K562 (cell line): ENCODE results near the gene ZEB2. TPM values are rescaled to one million over a fixed set of nuclear protein-coding genes. Genes with fewer than 3 reads are reported as not detected.
A peak's percentile ranks its signal among the peaks of the same experiment; 100 is the strongest.

ENCODE experiments used
- ATAC-seq: fragments of 200-7000 bp; cut with Tn5 transposase; 3 replicates; pipeline ENCODE4 v1.9.1; 2020; ENCODE audit warnings: moderate library complexity
- BruUV-seq: library from RNA; stranded (reverse); fragments of 400-500 nt; replicated peaks from 2 replicates; lab custom pipeline; 2021; lab: Mats Ljungman, UMichigan
- CTCF ChIA-PET: fragments of 300-600 bp; formaldehyde crosslinking; extraction: SDS; loops from one replicate; lab custom pipeline; 2021; ENCODE audit warnings: low intra/inter-chr PET ratio; lab: Yijun Ruan, JAX
- POLR2A ChIA-PET: fragments of 300-600, 350-650 bp; sonication (Branson Sonifier 250); formaldehyde crosslinking; extraction: SDS; loops from one replicate; lab custom pipeline; 2021; ENCODE audit warnings: antibody characterized with exemption, inconsistent platforms; lab: Yijun Ruan, JAX
- DNase-seq, 4 experiments: peaks; one replicate each; pipeline versions ENCODE4 v3.0.0 to v3.0.0-alpha.2; 2011 to 2018; ENCODE audit warnings: low spot score in 3 of 4, mixed read lengths in 3 of 4; ENCODE audit errors: extremely low read depth in 1 of 4
- FAIRE-seq: peaks from 2 replicates; lab custom pipeline; 2011; peaks lifted over from hg19 to GRCh38; lab: Jason Lieb, UNC
- H2AFZ ChIP-seq: 2 replicates; pipeline ENCODE4 v1.6.0; 2011; ENCODE audit warnings: low read depth, low read length, control low read depth, inconsistent platforms
- H3K27ac ChIP-seq: fragments of 200-600 bp; 3 replicates; pipeline ENCODE4 v1.8.0; 2011; ENCODE audit warnings: low read depth, mild to moderate bottlenecking, control low read depth, inconsistent platforms, low read length, moderate library complexity, mixed read lengths; ENCODE audit errors: extremely low read depth
- H3K27me3 ChIP-seq, 2 experiments: fragments of 300-600 bp in 1 of 2; 2 replicates in 1 of 2; 3 replicates in 1 of 2; pipeline versions ENCODE4 v1.6.0 to v1.8.0; 2011; ENCODE audit warnings: inconsistent platforms in 2 of 2, low read length in 2 of 2, mild to moderate bottlenecking in 1 of 2, mixed read lengths in 1 of 2, moderate library complexity in 1 of 2; ENCODE audit not compliant: control insufficient read depth in 2 of 2, insufficient read depth in 2 of 2
- H3K36me3 ChIP-seq: fragments of 300-600 bp; 3 replicates; pipeline ENCODE4 v1.8.0; 2011; ENCODE audit warnings: mild to moderate bottlenecking, low read length, inconsistent platforms; ENCODE audit not compliant: control insufficient read depth, insufficient read depth
- H3K4me1 ChIP-seq, 2 experiments: fragments of 200-600 bp in 1 of 2; replicated peaks in 1 of 2; 2 replicates in 1 of 2; 3 replicates in 1 of 2; pipeline versions ENCODE4 v1.5.1 to v1.8.0; 2011; ENCODE audit warnings: inconsistent platforms in 2 of 2, low read length in 2 of 2, mild to moderate bottlenecking in 1 of 2, mixed read lengths in 1 of 2, moderate library complexity in 1 of 2; ENCODE audit not compliant: control insufficient read depth in 2 of 2, insufficient read depth in 2 of 2
- H3K4me2 ChIP-seq: 2 replicates; pipeline ENCODE4 v1.6.1; 2011; ENCODE audit warnings: low read length, control low read depth, inconsistent platforms, mixed read lengths; ENCODE audit not compliant: insufficient read depth
- H3K4me3 ChIP-seq: fragments of 200-600 bp; sonication (generic), shearing (Covaris generic); 2 replicates; pipeline ENCODE4 v1.5.1; 2016; ENCODE audit warnings: control low read depth, inconsistent platforms
- H3K79me2 ChIP-seq: fragments of 200-600 bp; 3 replicates; pipeline ENCODE4 v1.8.0; 2011; ENCODE audit warnings: low read length, inconsistent platforms; ENCODE audit not compliant: control insufficient read depth, insufficient read depth
- H3K9ac ChIP-seq, 2 experiments: 2 replicates each; pipeline versions ENCODE4 v1.6.0 to v1.6.1; 2011; ENCODE audit warnings: low read depth in 2 of 2, low read length in 2 of 2, control low read depth in 1 of 2, inconsistent platforms in 1 of 2, mild to moderate bottlenecking in 1 of 2, mixed read lengths in 1 of 2; ENCODE audit not compliant: insufficient read depth in 1 of 2
- H3K9me1 ChIP-seq: one replicate; pipeline ENCODE4 v1.6.0; 2011; ENCODE audit warnings: inconsistent platforms, mild to moderate bottlenecking, low read length, moderate library complexity; ENCODE audit not compliant: control insufficient read depth, insufficient read depth
- H3K9me3 ChIP-seq: replicated peaks from 2 replicates; pipeline ENCODE4 v1.5.1; 2011; ENCODE audit warnings: low read depth, low read length, inconsistent platforms; ENCODE audit not compliant: control insufficient read depth, insufficient read depth
- H4K20me1 ChIP-seq: replicated peaks from 2 replicates; pipeline ENCODE4 v1.6.1; 2011; ENCODE audit warnings: low read length, inconsistent platforms, mixed read lengths; ENCODE audit not compliant: control insufficient read depth, insufficient read depth
- GTF3C2 ChIP-seq: IDR thresholded peaks from 3 replicates; pipeline ENCODE4 v1.6.1; 2011; ENCODE audit warnings: borderline replicate concordance, mild to moderate bottlenecking, moderate library complexity; ENCODE audit not compliant: insufficient read length; ENCODE audit errors: extremely low read depth
- NCOA1 ChIP-seq: fragments of 450-650 bp; IDR thresholded peaks from 2 replicates; pipeline ENCODE4 v1.6.1; 2016; ENCODE audit warnings: low read depth
- SNIP1 ChIP-seq: fragments of 450-650 bp; IDR thresholded peaks from 2 replicates; pipeline ENCODE4 v1.7.1; 2017; ENCODE audit warnings: low read depth, mild to moderate bottlenecking
- SUPT5H ChIP-seq: fragments of 450-650 bp; IDR thresholded peaks from 2 replicates; pipeline ENCODE4 v1.6.1; 2016
- THRB ChIP-seq: fragments of 450-650 bp; formaldehyde crosslinking; conservative IDR thresholded peaks from 2 replicates; pipeline ENCODE4 v1.4.0; 2022; ENCODE audit warnings: mild to moderate bottlenecking, missing genetic modification characterization
- UBTF ChIP-seq, 2 experiments: IDR thresholded peaks; 2 replicates each; pipeline ENCODE4 v1.6.1; 2012; ENCODE audit warnings: improper control_type of control experiment in 2 of 2, low read depth in 2 of 2, low read length in 2 of 2, borderline replicate concordance in 1 of 2
- ZNF740 ChIP-seq, 3 experiments: fragments of 200-800 bp in 1 of 3; sonication (Bioruptor generic) in 1 of 3; sonication (generic) in 1 of 3; formaldehyde crosslinking in 1 of 3; IDR thresholded peaks; 2 replicates each; pipeline versions ENCODE4 v1.6.1 to v1.8.0; 2016 to 2022; ENCODE audit warnings: mild to moderate bottlenecking in 2 of 3, missing compliant biosample characterization in 2 of 3, missing genetic modification characterization in 2 of 3, missing genetic modification reagents in 1 of 3
- WGBS: fragments of 100-300 bp; shearing (Covaris generic); methylation state at CpG from one replicate; pipeline ENCODE4 v1.1.6; 2016; ENCODE audit warnings: low coverage, mixed read lengths; ENCODE audit not compliant: insufficient coverage; ENCODE audit errors: missing lambda C conversion rate; 5-methylcytosine and 5-hydroxymethylcytosine counted together
- in situ Hi-C: fragments of 300-500 bp; cut with MboI; formaldehyde crosslinking; loops from 4 replicates; pipeline ENCODE4 v1.15.0; 2018; ENCODE audit warnings: inconsistent platforms, mixed read lengths
- intact Hi-C: fragments of 100-400 bp; cut with micrococcal nuclease; formaldehyde crosslinking; loops from 2 replicates; pipeline ENCODE4 v1.14.2; 2022
- polyA plus RNA-seq, 8 experiments: library from polyadenylated mRNA; depleted of rRNA in 4 of 8; stranded (reverse) in 5 of 8; unstranded in 3 of 8; fragments of >200 nt; fragmentation: Nextera tagmentation in 2 of 8; fragmentation: Illumina TruSeq in 1 of 8; extraction: Ambion mirVana in 2 of 8; extraction: Trizol in 1 of 8; gene quantifications; 2 replicates each; pipeline versions ENCODE4 v1.2.1 to v1.2.3, GENCODE V29; 2011 to 2014; ENCODE audit warnings: inconsistent platforms in 1 of 8, missing spikeins in 1 of 8
- total RNA-seq, 7 experiments: library from RNA; depleted of rRNA in 6 of 7; stranded (reverse); fragments of >200 nt in 6 of 7; fragmentation: Illumina TruSeq in 2 of 7; extraction: Trizol in 2 of 7; gene quantifications; 2 replicates each; pipeline versions ENCODE4 v1.2.1 to v1.2.3, GENCODE V29; 2011 to 2021; ENCODE audit warnings: low replicate concordance in 1 of 7
- TF ChIP-seq, protein P1 (sequence below): sonication (generic); formaldehyde crosslinking; IDR thresholded peaks from 2 replicates; pipeline ENCODE4 v1.8.0; 2022; ENCODE audit warnings: missing genetic modification reagents, mild to moderate bottlenecking, borderline replicate concordance
- TF ChIP-seq, protein P2 (sequence below): fragments of 450-650 bp; IDR thresholded peaks from 2 replicates; pipeline ENCODE4 v1.6.1; 2016

The ZEB2 gene
- total and polyA plus RNA-seq, 9 of the 15 experiments (the other 6 are each of a cell fraction or from before 2014, with no cell fraction given): 15.1 to 113 (median 72.3) TPM

DNA sequence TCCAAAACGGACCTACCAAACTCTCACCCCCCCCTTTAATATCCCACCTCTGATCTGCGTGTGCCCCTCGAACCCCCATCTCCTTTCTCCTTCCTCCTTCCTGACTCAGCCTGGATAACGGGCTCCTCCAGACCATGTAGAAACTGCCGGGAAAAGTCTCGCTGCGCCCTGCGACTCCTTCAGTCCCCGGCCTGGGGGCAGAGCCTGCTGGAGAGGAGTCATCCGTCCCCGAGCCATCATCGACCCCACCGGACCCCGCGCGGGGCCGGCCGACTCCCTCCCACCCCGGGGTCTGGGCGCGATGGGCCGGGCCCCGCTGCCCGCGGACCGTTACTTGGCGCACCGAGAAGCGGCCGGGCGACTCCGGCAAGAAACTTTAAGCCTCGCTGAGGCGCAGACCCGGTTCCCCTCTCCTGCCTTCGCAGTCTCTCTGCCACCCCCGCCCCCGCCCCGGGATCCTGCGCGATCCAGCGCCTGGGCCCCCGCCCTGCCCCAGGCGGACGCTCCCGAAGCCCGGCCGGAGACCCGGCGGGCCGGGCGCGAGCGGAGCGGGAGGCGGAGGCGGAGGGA is 3.4 kb downstream of the ZEB2 start:
- no peak overlapping the region for H2AFZ ChIP-seq
- FAIRE-seq: no peak
- peak overlapping the region; percentile 80 for H3K4me2 ChIP-seq
- TF ChIP-seq THRB (CRISPR knock-in tag) (no peak), SNIP1 (no peak), NCOA1 (no peak), ZNF740 (CRISPR knock-in tag; IDR thresholded peaks at IDR 0.05) (no peak), ZNF740 (tag; IDR thresholded peaks at IDR 0.05) (peak in 1 of 2 experiments; percentile 13; a peak in 1 of 4 replicates), GTF3C2 (no peak), SUPT5H (peak; percentile 50; the same call in 1 of the 2 replicates), UBTF (IDR thresholded peaks at IDR 0.05; ENCODE audit: borderline replicate concordance in 1 of 2, low read depth in 2 of 2, low read length in 2 of 2) (0 out of 4 replicates have a peak, but pooled peaks of 1 of the 2 experiments have one; percentile 32)
- TF ChIP-seq, protein P1, sequence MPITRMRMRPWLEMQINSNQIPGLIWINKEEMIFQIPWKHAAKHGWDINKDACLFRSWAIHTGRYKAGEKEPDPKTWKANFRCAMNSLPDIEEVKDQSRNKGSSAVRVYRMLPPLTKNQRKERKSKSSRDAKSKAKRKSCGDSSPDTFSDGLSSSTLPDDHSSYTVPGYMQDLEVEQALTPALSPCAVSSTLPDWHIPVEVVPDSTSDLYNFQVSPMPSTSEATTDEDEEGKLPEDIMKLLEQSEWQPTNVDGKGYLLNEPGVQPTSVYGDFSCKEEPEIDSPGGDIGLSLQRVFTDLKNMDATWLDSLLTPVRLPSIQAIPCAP (CRISPR knock-in tag): no peak
- TF ChIP-seq, protein P2, sequence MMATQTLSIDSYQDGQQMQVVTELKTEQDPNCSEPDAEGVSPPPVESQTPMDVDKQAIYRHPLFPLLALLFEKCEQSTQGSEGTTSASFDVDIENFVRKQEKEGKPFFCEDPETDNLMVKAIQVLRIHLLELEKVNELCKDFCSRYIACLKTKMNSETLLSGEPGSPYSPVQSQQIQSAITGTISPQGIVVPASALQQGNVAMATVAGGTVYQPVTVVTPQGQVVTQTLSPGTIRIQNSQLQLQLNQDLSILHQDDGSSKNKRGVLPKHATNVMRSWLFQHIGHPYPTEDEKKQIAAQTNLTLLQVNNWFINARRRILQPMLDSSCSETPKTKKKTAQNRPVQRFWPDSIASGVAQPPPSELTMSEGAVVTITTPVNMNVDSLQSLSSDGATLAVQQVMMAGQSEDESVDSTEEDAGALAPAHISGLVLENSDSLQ: 0 out of 2 replicates have a peak, but pooled peaks have one; percentile 8

More for the DNA sequence above, 3.4 kb downstream of the ZEB2 start:
- Histone ChIP-seq H3K27me3 (no peaks in the 10 kb centered on the region), H3K27ac (peak overlapping the region; percentile 95), H3K4me3 (peak overlapping the region; percentile 91), H3K79me2 (peaks cover 89% of the 10 kb centered on the region), H3K4me1 (peaks cover 18 to 39% of the 10 kb centered on the region in 2 experiments), H4K20me1 (peaks cover 21% of the 10 kb centered on the region), H3K9me1 (no peaks in the 10 kb centered on the region), H3K9ac (peak overlapping the region; percentile 96 to 97), H3K36me3 (peaks cover 47% of the 10 kb centered on the region), H3K9me3 (no peaks in the 10 kb centered on the region)
- in situ Hi-C loops: no loop called here
- 0% methylated on average over 32 of the region's 57 CpGs for WGBS
- peak; percentile 7 for ATAC-seq
- ChIA-PET POLR2A (interaction anchor here (1.0 to 1.2 kb wide), 2 partner anchors 12 to 66 kb away, joined by 3 to 4 read pairs; no protein-coding TSS in a partner anchor), CTCF (interaction anchor here (0.6 kb wide), 1 partner anchor 381 kb away, joined by 3 read pairs; no protein-coding TSS in a partner anchor)
- peak in 3 of 4 experiments; percentile 41 to 51 (median 44) for DNase-seq
- BruUV-seq: no TSS peak
- intact Hi-C loops: no loop called here
